NCI-H1105 treated with DMSO at 0.1 percent for 48 hours (cell line): ENCODE measurements around the gene MAP4K4.
"Not testable (repeated sequence)": the region's sequence is repeated elsewhere in the genome, so short reads cannot be mapped to it uniquely, and the experiment has no call there.

Source experiments
- DNase-seq: peaks from one replicate; lab custom pipeline; 2025; lab: John Stamatoyannopoulos, UW

MAP4K4 gene

DNA sequence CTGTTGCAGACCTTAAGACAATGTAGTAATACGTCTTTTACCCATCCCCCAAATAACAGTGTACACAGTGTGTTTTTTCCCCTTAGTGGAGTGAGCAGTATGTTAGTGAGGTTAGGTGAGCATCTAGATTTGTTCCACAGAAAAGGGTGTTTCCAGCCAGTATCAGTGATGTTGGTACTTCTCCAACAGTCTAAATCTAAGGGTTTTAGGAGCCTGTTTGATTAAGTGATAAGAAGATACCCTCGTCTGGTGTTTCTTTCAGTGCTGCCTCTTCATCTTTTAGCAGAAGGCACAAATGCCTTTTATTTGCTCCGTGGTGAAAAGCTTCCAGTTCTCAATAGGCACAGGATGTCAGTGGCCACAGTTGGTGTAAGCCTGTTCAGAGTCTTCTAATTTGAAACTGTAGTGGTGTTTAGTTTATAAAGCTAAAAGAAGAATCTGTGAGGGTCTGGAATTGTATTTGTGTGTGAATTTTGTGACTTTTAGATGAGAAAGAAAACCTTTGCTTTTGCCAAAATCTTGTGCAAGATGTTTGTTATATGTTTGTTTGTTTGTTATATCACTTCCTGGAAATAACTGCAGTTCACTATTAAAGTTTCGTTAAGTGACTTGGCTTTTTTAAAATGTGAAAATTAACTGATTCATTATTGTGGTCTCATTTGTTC lies 71.2 kb downstream of the MAP4K4 start:
- no peak for DNase-seq

- not testable (repeated sequence) for DNase-seq
Observed at GRCh38 chr2:101769726-101770125, 72.2 kb downstream of the MAP4K4 start.

DNA sequence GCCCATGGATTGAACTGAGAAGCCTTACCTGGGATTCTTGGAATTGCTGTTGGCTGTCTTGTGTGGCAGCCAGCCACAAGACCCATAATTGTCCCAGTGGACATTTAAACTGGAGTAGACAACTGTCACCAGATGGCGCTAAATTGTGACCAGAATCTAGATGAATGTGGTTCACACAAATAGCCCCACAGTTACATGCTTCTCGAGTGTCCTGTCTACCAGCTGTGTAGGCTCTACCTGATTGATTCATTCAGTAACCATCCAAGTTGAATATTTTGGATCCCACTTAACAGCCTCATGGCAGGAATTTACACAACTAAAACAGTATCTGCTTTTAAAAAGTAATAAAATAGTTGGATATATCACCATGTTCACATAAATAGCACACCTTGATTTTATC lies 73.2 kb downstream of the MAP4K4 start:
- peak; percentile 42 for DNase-seq

GRCh38 chr2:101771227-101771902 lies 73.9 kb downstream of the MAP4K4 start:
- no peak for DNase-seq

DNA sequence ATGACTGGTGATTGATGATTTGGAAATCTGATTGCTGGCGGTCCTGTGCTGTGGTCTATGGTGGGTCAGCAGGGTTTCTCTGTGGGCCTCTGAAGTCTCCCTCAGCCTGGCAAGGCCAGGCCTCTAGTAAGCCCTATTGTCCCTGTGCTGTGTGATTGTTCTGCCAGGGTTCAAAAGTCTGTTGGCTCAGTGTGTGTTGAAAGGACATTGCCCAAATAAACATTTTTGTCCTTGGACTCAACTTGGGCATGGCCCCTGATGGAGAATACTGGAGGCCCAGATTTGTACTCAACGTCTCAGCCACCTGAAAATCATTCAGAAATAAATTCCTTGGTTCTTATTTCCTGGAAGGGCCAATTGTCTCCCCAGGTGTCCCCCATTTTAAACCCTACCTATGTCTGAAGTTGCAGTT lies 74.4 kb downstream of the MAP4K4 start:
- no peak for DNase-seq

DNA sequence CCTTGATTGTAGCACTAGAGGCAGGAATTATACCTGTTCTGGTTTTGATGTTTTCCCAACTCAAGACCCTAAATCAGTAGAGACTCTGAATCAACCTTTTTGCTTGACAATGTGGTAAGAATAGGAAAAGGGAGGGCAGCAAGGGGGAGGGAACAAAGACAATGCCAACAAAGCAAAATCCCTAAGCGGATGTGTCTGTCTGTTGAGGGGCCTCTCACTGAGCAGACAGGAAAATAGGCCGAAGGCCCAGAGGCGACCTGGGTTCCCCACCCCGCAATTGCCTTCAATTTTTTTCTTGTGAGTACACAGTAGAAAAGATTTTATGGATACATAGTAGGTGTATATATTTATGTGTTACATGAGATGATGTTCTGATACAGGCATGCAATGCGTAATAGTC lies 75.6 kb downstream of the MAP4K4 start:
- DNase-seq: no peak

DNA sequence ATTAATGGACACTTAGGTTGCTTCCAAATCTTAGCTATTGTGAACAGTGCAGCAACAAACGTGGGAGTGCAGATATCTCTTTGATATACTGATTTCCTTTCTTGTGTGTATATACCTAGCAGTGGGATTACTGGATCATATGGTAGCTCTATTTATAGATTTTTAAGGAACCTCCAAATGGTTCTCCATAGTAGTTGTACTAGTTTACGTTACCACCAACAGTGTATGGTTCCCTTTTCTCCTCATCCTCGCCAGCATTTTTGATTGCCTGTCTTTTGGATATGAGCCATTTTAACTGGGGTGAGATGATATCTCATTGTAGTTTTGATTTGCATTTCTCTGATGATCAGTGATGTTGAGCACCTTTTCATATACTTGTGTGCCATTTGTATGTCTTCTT lies 76.5 kb downstream of the MAP4K4 start:
- not testable (repeated sequence) for DNase-seq

DNA sequence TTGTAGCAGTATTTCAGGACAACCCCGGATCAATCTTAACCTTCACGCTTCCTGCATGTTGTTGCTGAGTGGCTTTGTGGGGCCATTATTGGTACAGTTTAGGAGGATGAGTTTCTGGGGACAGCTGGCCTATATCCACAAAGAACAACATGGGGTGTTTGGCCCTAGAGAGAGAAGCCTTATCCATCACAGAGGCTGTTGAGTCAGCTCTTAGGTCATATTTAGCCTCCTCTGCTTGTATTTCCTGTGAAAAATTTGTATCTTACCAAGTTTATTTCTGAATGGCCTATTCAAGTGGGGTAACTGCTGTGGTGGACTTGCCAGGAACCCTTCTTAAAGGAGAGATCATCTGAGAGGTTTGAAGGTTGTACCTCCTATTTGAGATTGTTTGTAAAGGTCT lies 77.6 kb downstream of the MAP4K4 start:
- no peak for DNase-seq

DNA sequence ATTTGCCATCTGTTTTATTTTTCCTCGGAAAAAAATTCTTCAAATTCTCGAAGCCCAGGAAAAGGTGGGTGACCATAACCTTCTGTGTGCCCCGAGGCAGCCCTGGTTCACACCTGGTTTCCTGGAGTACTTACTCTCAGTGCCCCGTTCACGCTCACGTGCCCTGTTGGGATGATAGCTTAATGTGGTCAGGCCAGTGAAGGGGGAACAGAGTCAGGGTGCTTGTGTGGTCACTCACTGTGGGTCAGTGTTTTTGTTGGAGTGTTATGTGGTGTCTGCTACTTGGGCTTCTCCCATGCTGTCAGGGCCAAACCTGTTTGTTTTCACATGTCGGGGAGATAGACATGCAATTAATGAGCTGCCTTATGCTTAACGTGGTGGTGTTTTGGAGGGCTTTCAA lies 78.1 kb downstream of the MAP4K4 start:
- DNase-seq: no peak

- DNase-seq: peak; percentile 25
Observed at GRCh38 chr2:101776172-101777043, 78.9 kb downstream of the MAP4K4 start.

DNA sequence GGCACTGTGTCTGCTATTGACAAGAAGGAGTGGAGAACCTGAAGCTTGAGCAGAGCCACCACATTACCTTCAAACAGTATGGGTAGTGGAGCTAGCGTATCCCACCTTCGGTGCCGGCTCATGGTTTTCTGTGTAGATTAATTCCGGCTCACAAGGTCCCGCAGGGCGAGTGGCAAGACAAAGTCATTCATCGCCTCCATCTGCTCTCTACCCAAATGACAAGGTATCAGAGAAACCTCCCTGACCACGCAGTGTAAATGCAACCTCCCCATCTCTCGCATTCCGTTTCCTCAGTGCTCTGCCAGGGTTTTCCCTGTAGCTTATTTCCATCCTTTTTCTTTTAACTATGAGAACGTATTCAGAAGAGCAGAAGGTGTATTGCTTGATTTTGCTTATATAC lies 79.8 kb downstream of the MAP4K4 start:
- DNase-seq: no peak

DNA sequence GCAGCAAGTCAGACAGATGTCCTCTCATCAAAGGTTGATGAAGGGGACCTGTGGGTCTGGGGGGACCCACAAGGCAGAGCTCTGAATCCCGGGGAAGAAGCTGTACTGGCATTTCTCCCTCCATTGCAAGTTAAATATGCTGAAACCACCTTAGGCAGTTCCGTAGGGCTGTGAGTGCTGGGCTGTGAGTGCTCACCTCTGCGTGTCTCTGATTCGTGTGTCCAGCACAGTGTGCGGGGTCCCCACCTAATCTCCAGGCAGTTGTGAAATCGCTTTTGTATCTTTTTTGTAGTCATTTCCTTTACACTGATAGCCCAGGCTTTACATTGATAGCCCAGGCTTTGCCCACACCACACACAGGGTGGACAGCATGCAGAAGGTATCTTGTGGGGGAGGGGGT lies 80.6 kb downstream of the MAP4K4 start:
- DNase-seq: no peak

GRCh38 chr2:101779190-101779589 lies 81.7 kb downstream of the MAP4K4 start:
- DNase-seq: no peak

- no peak for DNase-seq
Observed at GRCh38 chr2:101779656-101780055, 82.1 kb downstream of the MAP4K4 start.

- DNase-seq: no peak
Observed at GRCh38 chr2:101781326-101781725, 83.8 kb downstream of the MAP4K4 start.

DNA sequence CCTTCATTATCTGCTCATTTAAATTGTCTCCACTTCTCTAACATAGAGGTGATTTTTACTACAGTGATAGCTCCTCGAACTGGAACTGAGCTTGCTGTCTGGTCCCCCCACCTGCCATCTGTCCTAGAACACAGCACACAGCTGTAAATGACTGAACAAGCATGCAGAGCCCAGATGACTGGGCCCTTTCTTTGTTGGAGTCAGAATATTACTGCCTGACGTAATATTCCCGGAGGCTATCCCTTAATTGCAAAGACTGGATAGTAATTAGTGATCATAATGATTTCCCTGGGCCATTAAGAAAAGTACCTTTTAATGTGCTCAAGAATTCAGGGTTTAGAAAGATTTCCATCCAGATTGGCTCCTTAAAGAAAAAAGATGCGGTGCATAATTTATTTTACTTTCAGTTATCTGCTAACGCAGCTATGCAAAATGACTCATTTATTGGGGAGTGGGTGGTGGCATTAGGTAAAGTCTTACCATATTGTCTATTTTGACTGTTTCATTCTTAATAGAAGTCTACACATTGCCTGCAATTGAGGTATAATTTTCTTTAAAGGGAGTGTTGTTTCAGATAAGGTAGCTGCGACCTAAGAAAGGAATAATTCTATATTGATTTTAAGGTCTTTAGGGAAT lies 84.4 kb downstream of the MAP4K4 start:
- DNase-seq: peak; percentile 35

DNA sequence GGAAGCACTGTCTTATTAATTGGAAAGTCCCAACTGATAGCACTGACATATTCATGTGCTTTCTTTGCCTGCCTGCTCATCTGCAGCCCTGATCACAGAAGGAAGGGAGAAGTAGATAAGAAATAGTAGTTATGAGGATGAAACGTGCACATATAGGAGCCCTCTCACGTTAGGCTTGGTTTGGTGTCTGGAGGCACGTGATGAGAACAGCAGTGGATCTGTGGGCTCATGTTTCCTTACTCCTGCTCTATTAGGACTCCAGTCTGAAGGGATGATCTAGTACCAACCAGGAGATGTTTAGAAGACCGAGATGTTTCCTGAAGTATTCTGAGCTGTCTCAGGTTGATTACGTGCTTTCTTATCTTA lies 84.9 kb downstream of the MAP4K4 start:
- DNase-seq: no peak

GRCh38 chr2:101787097-101787496 lies 89.6 kb downstream of the MAP4K4 start:
- no peak for DNase-seq

DNA sequence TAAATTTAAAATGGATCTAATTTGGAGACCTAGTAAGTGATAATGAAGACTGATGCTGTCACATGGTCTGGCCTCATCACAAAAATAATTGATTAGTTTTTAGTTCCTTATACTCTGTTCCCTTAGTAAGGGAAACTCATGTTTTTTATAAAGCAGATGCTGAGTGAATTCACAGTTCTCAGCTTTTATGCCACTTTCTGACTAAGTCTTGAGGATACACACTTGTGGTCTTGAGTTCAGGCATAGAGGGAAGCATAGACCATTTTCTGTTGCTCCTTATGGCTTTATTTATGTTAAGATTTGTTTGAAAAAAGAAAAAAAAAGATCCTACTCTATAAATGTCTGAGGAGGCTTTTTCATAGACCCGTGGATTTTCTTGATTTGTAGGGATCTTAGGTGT lies 91.1 kb downstream of the MAP4K4 start:
- DNase-seq: no peak

DNA sequence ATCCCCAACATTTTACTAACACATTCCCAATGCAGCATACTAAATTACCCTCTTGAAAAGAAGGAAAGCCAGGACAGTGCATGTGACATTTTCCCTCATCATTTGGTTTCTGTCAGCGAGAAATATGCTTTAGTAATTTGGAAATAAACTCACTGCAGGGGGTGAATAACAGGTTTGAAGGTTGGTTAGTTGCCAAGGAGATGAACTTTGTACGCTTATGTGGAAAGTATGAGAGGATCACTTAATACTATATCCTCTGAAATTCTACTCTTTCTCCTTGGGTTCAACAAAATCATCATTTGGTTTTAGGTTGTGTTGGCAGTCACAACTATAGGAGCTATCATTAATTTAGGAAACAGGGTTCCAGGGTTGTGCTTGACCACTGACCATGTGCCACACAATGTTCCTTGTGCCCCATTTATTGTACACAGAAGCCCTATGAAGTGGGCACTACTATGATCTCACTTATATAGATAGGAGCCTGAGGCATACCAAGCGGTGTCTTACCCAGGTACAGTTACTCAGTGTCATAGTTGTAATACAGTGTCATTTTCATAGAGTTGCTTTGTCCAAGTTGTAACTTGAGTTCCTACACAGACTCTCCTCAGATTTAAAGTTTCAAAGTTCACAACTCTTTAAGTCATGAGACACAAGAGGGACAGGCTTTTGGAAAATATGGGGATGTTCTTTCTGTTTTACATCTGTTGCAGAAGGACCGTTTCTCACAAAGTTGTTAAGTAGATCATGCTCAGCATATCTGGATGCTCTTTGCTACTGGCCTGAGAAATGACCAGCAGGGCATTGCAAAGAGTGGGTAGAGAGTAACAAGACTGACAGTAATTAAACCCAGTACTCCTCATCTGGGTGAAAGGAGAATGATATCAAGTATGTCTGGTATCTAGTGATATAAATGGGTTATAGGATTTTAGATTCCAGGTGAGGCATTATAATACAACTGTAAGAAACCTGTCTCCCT lies 91.8 kb downstream of the MAP4K4 start:
- no peak for DNase-seq

- no peak for DNase-seq
Observed at GRCh38 chr2:101790416-101790815, 92.9 kb downstream of the MAP4K4 start.
